Retina (tissue), 1 donor: ENCODE data around the gene ZEB1.
"Not testable (repeated sequence)": the region's sequence is repeated elsewhere in the genome, so short reads cannot be mapped to it uniquely, and the experiment has no call there.

Experiments used
- DNase-seq: peaks from one replicate; pipeline ENCODE4 v3.0.0-alpha.2; 2016

The ZEB1 gene

DNA sequence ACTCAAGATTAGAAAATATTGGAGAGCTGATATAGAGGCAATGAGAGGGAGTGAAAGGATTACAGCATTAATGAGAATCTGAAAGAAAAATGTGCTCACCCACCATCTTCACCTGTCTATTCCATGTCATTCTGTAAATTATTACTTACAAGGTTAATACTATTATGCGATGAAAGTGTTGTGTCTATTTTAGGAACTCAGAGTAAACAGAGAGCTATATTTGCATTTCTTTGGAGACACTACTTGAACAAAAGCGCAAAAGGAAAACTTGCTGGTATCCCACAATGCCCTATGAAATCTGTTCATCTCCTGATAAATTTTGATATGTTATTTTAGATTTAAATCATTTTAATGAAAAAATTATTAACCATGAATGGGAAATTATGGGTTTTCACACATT is 196.1 kb downstream of the ZEB1 start:
- no peak for DNase-seq

DNA sequence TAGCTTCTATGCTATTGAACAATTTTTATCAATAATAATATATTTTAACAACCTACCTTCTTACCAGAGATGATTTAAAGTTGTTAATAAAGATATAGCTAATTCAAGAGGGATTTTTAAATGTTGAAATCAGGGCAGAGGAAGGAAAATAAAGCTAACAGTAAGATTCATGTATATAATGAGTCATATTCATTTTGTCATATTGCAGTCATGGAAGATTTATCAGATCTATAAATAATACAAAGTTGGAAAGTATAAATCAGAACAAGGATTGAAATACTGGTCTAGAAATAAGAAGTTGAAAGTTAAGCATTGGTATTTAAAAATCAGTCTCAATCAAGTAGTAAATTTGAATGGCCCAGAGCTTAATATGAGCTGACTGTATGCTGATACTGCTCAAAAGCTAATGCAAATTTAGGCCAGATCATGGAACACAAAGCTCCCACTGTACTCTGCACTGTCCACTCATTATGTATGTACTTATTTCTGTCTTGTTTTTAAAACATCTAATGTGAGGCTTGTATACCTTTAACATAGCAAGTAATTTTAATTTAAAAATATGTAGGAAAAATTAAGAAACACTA is 196.9 kb downstream of the ZEB1 start:
- no peak for DNase-seq

DNA sequence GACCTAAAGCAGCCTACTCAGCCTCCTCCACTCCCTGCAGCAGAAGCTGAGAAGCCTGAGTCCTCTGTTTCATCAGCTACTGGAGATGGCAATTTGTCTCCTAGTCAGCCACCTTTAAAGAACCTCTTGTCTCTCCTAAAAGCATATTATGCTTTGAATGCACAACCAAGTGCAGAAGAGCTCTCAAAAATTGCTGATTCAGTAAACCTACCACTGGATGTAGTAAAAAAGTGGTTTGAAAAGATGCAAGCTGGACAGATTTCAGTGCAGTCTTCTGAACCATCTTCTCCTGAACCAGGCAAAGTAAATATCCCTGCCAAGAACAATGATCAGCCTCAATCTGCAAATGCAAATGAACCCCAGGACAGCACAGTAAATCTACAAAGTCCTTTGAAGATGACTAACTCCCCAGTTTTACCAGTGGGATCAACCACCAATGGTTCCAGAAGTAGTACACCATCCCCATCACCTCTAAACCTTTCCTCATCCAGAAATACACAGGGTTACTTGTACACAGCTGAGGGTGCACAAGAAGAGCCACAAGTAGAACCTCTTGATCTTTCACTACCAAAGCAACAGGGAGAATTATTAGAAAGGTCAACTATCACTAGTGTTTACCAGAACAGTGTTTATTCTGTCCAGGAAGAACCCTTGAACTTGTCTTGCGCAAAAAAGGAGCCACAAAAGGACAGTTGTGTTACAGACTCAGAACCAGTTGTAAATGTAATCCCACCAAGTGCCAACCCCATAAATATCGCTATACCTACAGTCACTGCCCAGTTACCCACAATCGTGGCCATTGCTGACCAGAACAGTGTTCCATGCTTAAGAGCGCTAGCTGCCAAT is 202.2 kb downstream of the ZEB1 start:
- no peak for DNase-seq

DNA sequence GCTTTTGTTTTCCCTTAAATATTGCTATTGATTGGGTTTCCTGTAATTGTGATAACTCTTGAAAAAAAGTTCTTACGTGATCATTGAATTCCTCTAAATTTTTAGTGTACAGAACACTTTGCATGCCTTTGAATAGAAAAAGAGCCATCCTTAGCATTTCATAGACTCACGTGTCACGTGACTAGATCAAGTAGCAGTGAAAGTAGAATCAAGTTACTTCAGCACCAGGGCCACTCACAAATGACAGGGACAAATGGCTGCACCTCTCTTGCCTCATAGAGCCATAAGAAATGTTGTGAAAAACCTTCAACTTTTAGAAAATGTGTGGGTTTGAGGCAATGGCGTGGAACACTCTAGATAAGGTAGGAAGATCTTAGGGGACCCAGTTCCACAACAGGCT is 203.8 kb downstream of the ZEB1 start:
- no peak for DNase-seq

DNA sequence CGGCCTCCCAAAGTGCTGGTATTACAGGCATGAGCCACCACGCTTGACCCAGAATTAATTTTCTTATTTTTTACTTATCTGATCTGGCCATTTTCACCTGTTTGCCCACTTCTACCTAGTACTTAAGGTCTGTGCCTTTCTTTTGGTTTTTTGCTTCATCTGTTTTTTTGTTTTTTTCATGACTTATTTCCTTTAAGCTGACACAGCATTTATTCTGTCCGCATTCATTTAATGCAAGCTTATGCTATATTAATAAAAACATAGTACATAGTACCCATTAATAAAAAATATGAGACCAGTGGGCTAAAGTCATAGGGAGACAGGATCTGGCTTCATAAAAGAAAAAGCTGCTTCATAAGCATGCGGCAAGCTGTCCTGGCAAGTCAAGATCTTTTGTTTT is 205.4 kb downstream of the ZEB1 start:
- no peak for DNase-seq

DNA sequence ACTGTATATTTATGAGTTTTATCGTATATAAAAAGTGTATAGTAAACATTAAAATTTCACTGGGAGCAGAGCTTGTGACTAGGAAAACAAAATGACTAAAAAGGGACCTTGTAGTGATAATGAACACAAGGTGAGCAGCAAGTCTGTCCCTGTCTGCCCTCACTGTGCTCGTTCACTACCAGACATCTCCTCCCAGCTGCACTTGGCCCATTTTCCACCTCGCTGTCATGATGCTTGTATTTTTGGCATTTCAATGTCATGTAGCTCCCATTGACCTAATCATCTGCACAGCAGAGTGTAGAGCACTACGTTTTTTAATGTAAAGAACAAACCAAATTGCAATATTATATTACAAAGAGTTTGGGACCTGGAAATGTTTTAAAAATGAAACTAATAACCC is 207.2 kb downstream of the ZEB1 start:
- DNase-seq, result no peak

DNA sequence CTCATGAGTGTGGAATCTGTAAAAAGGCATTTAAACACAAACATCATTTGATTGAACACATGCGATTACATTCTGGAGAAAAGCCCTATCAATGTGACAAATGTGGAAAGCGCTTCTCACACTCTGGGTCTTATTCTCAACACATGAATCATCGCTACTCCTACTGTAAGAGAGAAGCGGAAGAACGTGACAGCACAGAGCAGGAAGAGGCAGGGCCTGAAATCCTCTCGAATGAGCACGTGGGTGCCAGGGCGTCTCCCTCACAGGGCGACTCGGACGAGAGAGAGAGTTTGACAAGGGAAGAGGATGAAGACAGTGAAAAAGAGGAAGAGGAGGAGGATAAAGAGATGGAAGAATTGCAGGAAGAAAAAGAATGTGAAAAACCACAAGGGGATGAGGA is 207.7 kb downstream of the ZEB1 start:
- no peak for DNase-seq

DNA sequence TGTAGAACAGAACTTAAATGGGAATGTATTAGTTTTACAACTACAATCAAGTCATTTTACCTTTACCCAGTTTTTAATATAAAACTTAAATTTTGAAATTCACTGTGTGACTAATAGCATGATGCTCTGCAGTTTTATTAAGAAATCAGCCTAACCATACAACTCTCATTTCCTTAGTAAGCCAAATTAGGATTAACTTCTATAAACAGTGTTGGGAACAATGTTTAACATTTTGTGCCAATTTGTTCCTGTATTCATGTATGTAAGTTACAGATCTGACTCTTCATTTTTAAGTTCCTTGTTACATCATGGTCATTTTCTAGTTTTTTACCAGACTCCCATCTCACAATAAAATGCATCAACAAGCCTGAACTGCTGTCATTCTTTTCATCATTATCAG is 209.8 kb downstream of the ZEB1 start:
- DNase-seq, result no peak

DNA sequence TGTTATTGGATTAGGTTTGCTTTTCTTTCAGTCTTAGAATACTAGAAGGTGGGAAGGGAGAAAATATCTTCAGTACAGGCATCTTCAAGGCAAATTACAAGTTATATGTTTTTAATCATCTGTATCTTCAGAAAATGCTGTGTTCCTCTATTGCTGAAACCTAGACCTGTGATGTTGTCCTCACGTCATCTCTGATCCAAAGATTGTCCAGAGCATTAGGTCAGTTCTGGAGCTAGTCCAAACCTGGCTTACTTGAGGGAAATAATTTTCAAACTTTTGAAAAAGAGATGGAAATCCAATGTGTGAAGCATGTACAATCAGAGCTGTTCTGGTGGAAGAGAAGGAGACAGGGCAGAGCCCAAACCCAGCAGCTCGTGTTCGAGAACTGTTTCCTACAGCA is 217.3 kb downstream of the ZEB1 start:
- no peak for DNase-seq

DNA sequence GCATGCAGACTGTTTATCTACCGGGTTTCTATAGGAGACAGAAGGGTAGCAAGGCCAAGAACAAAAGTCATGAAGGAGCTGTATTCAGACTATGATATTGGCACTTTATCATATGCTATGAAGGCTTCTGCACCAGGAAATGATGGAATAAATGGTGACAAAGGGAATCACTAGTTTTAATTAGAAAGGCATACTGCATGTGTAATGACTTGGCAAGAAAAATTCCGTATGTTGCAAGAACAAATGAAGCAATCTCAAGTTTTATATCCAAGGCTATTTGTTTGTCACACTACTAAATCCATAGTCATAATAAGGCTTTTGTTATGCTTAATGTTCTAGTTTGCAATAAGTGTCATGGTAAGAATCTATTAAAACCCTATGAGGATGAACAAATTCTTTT is 230.9 kb downstream of the ZEB1 start:
- no peak for DNase-seq

DNA sequence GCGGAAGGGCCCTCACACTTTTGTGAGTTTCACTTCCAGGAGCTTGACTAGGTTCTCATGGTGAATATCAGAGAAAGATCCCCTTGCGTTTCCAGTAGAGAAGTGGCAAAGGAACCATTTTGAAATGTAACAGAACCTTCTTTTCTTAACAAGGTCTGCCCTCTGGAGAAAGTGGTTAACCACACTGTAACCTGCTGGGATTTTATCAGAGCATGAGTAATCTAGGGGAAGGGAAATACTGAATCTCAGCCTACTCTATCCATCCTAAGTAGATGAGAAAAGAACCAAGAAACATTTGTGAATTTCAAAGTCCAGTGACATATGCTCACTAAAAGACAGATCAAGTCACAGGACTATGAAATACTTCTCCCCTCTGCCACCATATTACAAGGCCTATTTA is 235.5 kb downstream of the ZEB1 start:
- no peak for DNase-seq

DNA sequence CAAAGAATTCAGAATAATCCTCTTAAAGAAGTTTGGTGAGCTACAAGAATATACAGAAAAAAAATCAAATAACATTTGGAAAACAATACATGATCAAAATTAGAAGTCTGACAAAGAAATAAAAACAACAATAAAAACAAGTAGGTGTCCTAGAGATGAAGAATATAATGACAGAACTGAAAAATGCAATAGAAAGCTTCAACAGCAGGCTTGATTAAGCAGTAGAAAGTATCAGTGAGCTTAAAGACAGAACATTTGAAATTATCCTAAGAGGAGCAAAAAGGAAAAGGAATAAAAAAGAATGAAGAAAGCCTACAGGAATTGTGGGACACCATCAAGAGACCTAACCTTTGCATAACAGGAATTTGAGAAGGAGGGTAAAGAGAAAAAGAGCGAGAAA is 238.8 kb downstream of the ZEB1 start:
- no peak for DNase-seq

DNA sequence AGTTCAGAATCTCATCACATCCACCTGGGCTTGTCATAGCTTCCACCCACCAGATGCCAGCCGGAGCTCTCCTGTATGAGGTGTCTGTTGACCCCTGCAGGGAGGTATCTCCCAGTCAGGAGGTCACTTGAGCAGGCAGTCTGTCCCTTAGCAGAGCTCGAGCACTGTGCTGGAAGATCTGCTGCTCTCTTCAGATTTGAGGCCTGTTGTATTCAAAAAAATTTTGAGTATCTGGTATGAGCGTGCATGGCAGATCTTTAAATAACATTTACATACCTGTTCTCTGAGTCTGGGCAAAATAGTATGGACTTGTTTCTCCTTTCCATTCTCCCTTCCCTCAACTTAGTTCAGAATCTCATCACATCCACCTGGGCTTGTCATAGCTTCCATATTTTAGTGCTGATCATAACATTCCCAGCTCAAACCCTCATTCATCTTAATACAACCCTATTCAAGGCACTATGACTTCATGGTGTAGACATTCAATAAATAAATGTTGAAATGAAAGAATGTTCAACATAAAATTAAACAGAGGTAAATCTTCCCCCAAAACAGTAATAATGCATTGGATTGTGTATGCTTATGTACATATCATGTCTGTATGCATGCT is 249.3 kb downstream of the ZEB1 start:
- DNase-seq, result not testable (repeated sequence)

DNA sequence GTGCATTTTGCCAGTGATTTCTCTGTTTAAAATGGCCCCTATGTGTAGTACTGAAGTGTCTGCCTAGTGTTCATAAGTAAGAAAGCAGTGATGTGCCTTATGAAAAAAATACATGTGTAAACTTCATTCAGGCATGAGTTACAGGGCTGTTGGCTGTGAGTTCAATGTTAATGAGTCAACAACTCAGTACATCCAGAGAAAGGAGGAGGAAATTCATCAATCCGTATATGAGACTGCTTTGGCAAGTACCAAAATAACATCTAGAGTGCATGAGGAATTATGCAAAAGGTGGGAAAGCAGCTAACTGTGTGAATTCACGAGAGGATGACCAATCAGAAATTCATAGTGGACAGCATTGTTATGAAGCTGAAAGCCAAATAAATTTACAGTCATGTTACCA is 255.6 kb downstream of the ZEB1 start:
- no peak for DNase-seq

DNA sequence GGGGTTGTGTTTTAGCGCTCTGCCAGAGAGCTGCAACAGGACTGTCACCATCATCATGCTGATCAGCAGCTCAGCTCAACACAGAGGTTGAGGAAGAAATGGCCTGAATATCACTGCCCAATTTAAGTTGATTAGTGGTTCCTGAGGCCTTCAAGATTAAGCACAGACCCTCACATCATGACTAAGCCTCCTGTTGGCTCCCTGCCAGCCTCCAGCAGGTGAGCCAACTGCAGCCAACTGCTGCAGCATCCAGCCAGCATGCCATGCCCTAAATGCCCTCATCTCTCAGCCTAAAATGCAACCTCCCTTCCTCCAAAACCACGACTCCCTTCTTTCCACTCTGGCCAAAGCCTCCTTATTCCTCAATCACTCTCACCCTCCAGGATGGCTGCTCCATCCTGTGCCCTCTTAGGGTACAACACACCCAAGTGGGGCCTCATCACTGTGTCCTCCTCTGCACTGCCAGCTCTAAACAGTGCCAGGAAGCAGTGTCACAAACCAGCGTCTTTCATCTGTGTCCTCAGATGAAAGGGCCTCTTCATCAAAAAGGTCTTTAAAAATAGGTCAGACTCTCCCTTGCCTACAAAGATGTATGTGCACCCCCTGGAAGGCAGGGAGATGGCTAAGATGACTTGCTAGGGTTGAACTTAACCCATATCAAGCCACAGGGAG is 259.3 kb downstream of the ZEB1 start:
- DNase-seq, result no peak

DNA sequence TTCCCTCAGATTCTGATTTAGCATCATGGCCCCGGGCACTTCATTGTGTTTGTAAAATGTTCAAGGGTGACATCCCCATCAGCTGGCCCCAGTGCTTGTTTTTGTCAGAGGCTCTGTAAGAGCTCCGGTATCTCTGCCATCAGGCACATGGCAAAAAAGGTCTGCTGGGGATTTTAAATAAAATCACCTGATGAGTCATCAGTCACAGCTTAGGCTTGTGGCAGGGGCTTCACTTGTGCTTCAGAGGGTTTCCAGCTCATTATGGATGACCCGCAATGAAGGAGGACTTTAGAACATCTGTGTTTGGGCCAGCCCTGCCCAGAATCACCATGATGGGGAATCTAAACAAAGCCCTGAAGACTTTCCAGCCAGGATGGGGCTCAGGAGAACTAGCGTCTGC is 259.9 kb downstream of the ZEB1 start:
- no peak for DNase-seq
